OCI-M1 (cell line): Measurements from ENCODE around the gene RASA4B.

Experiments used
- DNase-seq: peaks from one replicate; lab custom pipeline; 2025; lab: John Stamatoyannopoulos, UW

RASA4B gene

GRCh38 chr7:102453319-102453718 lies 64.3 kb downstream of the RASA4B start:
- no peak for DNase-seq

GRCh38 chr7:102452451-102452850 lies 65.1 kb downstream of the RASA4B start:
- no peak for DNase-seq

GRCh38 chr7:102451371-102452054 lies 66.1 kb downstream of the RASA4B start:
- no peak for DNase-seq

GRCh38 chr7:102450242-102450641 lies 67.3 kb downstream of the RASA4B start:
- no peak for DNase-seq

- no peak for DNase-seq
These were observed 68.4 kb downstream of the RASA4B start for GRCh38 chr7:102449136-102449535.

- DNase-seq, result no peak
These were observed 70.3 kb downstream of the RASA4B start for GRCh38 chr7:102447311-102447710.

GRCh38 chr7:102446387-102447156 lies 71.0 kb downstream of the RASA4B start:
- no peak for DNase-seq

- DNase-seq, result no peak
These were observed 71.9 kb downstream of the RASA4B start for GRCh38 chr7:102445674-102446071.

- no peak for DNase-seq
These were observed 72.5 kb downstream of the RASA4B start for GRCh38 chr7:102444961-102445673.

GRCh38 chr7:102439963-102440795 lies 77.4 kb downstream of the RASA4B start:
- DNase-seq, result no peak

GRCh38 chr7:102436118-102436517 lies 81.5 kb downstream of the RASA4B start:
- no peak for DNase-seq

GRCh38 chr7:102434039-102434486 lies 83.5 kb downstream of the RASA4B start:
- DNase-seq, result no peak

- peak; percentile 70 for DNase-seq
These were observed 84.1 kb downstream of the RASA4B start, which contains the start of gene ORAI2 for GRCh38 chr7:102433219-102434038. TSS of gene ORAI2 (plus strand) at chr7:102433575. CDS start at chr7:102438957, 5,382 bp downstream.
